HepG2 (cell line): ENCODE data around the gene SAP130. TPM values are rescaled to one million over a fixed set of nuclear protein-coding genes. Genes with fewer than 3 reads are reported as not detected.

ENCODE experiments used
- ATAC-seq: fragments of 200-7000 bp; cut with Tn5 transposase; 3 replicates; pipeline ENCODE4 v1.9.1; 2020; ENCODE audit warnings: mild to moderate bottlenecking, moderate library complexity
- BruUV-seq: library from RNA; stranded (reverse); fragments of 400-500 nt; replicated peaks from 2 replicates; lab custom pipeline; 2021; lab: Mats Ljungman, UMichigan
- CTCF ChIA-PET: fragments of 300-600 bp; formaldehyde crosslinking; extraction: SDS; loops from one replicate; lab custom pipeline; 2021; ENCODE audit warnings: low total read pairs, inconsistent platforms, low intra/inter-chr PET ratio; lab: Yijun Ruan, JAX
- POLR2A ChIA-PET: fragments of 350-600 bp; sonication (Branson Sonifier 250); formaldehyde crosslinking; loops from one replicate; lab custom pipeline; 2020; ENCODE audit warnings: antibody characterized with exemption, inconsistent platforms; lab: Yijun Ruan, JAX
- DNase-seq: peaks from one replicate; pipeline ENCODE4 v3.0.0-alpha.2; 2015; ENCODE audit warnings: low spot score
- FAIRE-seq: peaks from 3 replicates; lab custom pipeline; 2011; peaks lifted over from hg19 to GRCh38; lab: Jason Lieb, UNC
- H2AFZ ChIP-seq: one replicate; pipeline ENCODE4 v1.6.1; 2011; ENCODE audit warnings: low read length, inconsistent platforms
- H3K27ac ChIP-seq: fragments of 300-600 bp; 3 replicates; pipeline ENCODE4 v1.8.0; 2011; ENCODE audit warnings: mixed run types, mild to moderate bottlenecking, mixed read lengths, low read length, inconsistent platforms; ENCODE audit not compliant: insufficient read depth; ENCODE audit errors: extremely low read length
- H3K27me3 ChIP-seq, 2 experiments: fragments of 200-600 bp in 1 of 2; 2 replicates in 1 of 2; 3 replicates in 1 of 2; pipeline versions ENCODE4 v1.6.0 to v1.8.0; 2011; ENCODE audit warnings: low read length in 2 of 2, mild to moderate bottlenecking in 2 of 2, moderate library complexity in 2 of 2, inconsistent platforms in 1 of 2; ENCODE audit not compliant: insufficient read depth in 2 of 2, control insufficient read depth in 1 of 2
- H3K36me3 ChIP-seq, 2 experiments: fragments of 200-600 bp in 1 of 2; replicated peaks in 1 of 2; 2 replicates in 1 of 2; 3 replicates in 1 of 2; pipeline versions ENCODE4 v1.5.1 to v1.8.0; 2011; ENCODE audit warnings: low read length in 2 of 2, inconsistent platforms in 1 of 2; ENCODE audit not compliant: insufficient read depth in 2 of 2, control insufficient read depth in 1 of 2
- H3K4me1 ChIP-seq: 2 replicates; pipeline ENCODE4 v1.5.1; 2012; ENCODE audit warnings: low read length, inconsistent platforms; ENCODE audit not compliant: insufficient read depth
- H3K4me2 ChIP-seq: 2 replicates; pipeline ENCODE4 v1.6.0; 2011; ENCODE audit warnings: low read depth, low read length, inconsistent platforms
- H3K4me3 ChIP-seq, 3 experiments: fragments of 200-600 bp in 1 of 3; sonication (generic), shearing (Covaris generic) in 1 of 3; replicated peaks in 1 of 3; 2 replicates each; pipeline ENCODE4 v1.5.1; 2011 to 2016; ENCODE audit warnings: low read length in 3 of 3, inconsistent platforms in 2 of 3, low read depth in 2 of 3, mild to moderate bottlenecking in 2 of 3, control low read depth in 1 of 3, mixed read lengths in 1 of 3; ENCODE audit not compliant: insufficient read depth in 1 of 3
- H3K79me2 ChIP-seq: one replicate; pipeline ENCODE4 v1.6.1; 2011; ENCODE audit warnings: low read length, inconsistent platforms; ENCODE audit not compliant: insufficient read depth
- H3K9ac ChIP-seq: 2 replicates; pipeline ENCODE4 v1.6.0; 2011; ENCODE audit warnings: mild to moderate bottlenecking, low read depth, low read length, inconsistent platforms; ENCODE audit not compliant: insufficient read depth
- H3K9me3 ChIP-seq: 2 replicates; pipeline ENCODE4 v1.5.1; 2012; ENCODE audit warnings: mild to moderate bottlenecking, low read length
- H4K20me1 ChIP-seq: 2 replicates; pipeline ENCODE4 v1.6.0; 2011; ENCODE audit warnings: inconsistent platforms, mild to moderate bottlenecking, low read length, moderate library complexity; ENCODE audit not compliant: insufficient read depth
- GTF2F1 ChIP-seq: fragments of 150-350 bp; IDR thresholded peaks from 2 replicates; pipeline ENCODE4 v1.6.1; 2014; ENCODE audit warnings: low read length
- MXI1 ChIP-seq: IDR thresholded peaks from 3 replicates; pipeline ENCODE4 v1.6.1; 2012; ENCODE audit warnings: low read depth, low read length, inconsistent platforms, borderline replicate concordance
- NRL ChIP-seq: sonication (generic); formaldehyde crosslinking; IDR thresholded peaks from 2 replicates; pipeline ENCODE4 v1.5.0; 2020; ENCODE audit warnings: missing genetic modification reagents, mild to moderate bottlenecking, moderate library complexity, borderline replicate concordance
- SALL1 ChIP-seq: sonication (generic); formaldehyde crosslinking; IDR thresholded peaks from 2 replicates; pipeline ENCODE4 v1.8.0; 2022; ENCODE audit warnings: mild to moderate bottlenecking, missing genetic modification reagents
- TCF7 ChIP-seq: sonication (generic); IDR thresholded peaks from 2 replicates; pipeline ENCODE4 v1.6.1; 2016; ENCODE audit warnings: antibody characterized with exemption, low read depth
- ZNF256 ChIP-seq: sonication (generic); formaldehyde crosslinking; conservative IDR thresholded peaks from 2 replicates; pipeline ENCODE4 v1.4.0; 2020; ENCODE audit warnings: missing genetic modification reagents
- ZNF274 ChIP-seq: sonication (generic); formaldehyde crosslinking; IDR thresholded peaks from 2 replicates; pipeline ENCODE4 v1.5.1; 2020; ENCODE audit warnings: mild to moderate bottlenecking, missing genetic modification reagents
- WGBS: methylation state at CpG from one replicate; pipeline ENCODE4 v1.1.6; 2017; ENCODE audit warnings: low lambda C conversion rate; 5-methylcytosine and 5-hydroxymethylcytosine counted together
- in situ Hi-C: cut with HindIII; loops from 2 replicates; pipeline ENCODE4 v1.10.0; 2017; ENCODE audit warnings: low pct_unique_long_range_greater_than_20kb; ENCODE audit not compliant: extremely low pct_ligation_motif_present
- intact Hi-C: fragments of 100-400 bp; cut with micrococcal nuclease; formaldehyde crosslinking; loops from one replicate; pipeline ENCODE4 v1.10.0; 2022; ENCODE audit not compliant: unreplicated experiment
- polyA plus RNA-seq, 8 experiments: library from polyadenylated mRNA; depleted of rRNA in 3 of 8; stranded (reverse) in 7 of 8; unstranded in 1 of 8; fragments of >200 nt; fragmentation: Illumina TruSeq in 4 of 8; extraction: Trizol in 4 of 8; gene quantifications; 2 replicates each; pipeline versions ENCODE4 v1.2.1 to v1.2.3, GENCODE V29; 2011 to 2016; ENCODE audit warnings: low read depth in 4 of 8, missing spikeins in 1 of 8, mixed read lengths in 1 of 8; ENCODE audit not compliant: insufficient read depth in 1 of 8
- total RNA-seq, 5 experiments: library from RNA; depleted of rRNA; stranded (reverse); fragments of >200 nt; fragmentation: Illumina TruSeq; extraction: Trizol; gene quantifications; 2 replicates each; pipeline ENCODE4 v1.2.3, GENCODE V29; 2016; ENCODE audit warnings: low read depth in 1 of 5
- TF ChIP-seq, protein P1 (sequence below): sonication (generic); formaldehyde crosslinking; IDR thresholded peaks from 2 replicates; pipeline ENCODE4 v1.5.1; 2020; ENCODE audit warnings: mild to moderate bottlenecking, missing genetic modification reagents, borderline replicate concordance
- TF ChIP-seq, protein P2 (sequence below): sonication (generic); formaldehyde crosslinking; IDR thresholded peaks from 2 replicates; pipeline ENCODE4 v1.8.1; 2023; ENCODE audit warnings: missing genetic modification reagents, mild to moderate bottlenecking, borderline replicate concordance
- TF ChIP-seq, protein P3 (sequence below): IDR thresholded peaks from 2 replicates; pipeline ENCODE4 v1.6.1; 2016; ENCODE audit warnings: mild to moderate bottlenecking

Gene SAP130
- total and polyA plus RNA-seq, 2 of the 13 experiments (the other 11 are each of a cell fraction or from before 2014, with no cell fraction given): 11.1 to 18.6 TPM

DNA sequence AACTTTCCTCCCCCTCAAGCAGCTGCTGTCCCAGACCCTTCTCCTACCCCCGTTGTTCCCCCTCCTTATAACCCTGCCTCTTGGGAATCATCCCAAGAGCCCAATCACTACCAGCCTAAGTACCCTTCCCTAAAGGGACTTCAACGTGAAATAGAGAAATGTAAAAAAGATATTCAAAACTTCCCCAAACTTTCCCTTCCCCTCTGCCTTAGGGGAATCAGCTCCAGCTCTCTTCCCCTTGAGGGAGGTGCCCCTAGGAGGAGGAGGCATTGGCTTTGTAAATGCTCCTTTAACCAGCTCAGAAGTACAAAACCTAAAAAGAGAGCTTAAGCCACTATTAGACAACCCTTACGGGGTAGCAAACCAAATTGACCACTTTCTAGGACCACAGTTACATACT, 10.6 kb upstream of the SAP130 start (continued):
- TF ChIP-seq, protein P1, sequence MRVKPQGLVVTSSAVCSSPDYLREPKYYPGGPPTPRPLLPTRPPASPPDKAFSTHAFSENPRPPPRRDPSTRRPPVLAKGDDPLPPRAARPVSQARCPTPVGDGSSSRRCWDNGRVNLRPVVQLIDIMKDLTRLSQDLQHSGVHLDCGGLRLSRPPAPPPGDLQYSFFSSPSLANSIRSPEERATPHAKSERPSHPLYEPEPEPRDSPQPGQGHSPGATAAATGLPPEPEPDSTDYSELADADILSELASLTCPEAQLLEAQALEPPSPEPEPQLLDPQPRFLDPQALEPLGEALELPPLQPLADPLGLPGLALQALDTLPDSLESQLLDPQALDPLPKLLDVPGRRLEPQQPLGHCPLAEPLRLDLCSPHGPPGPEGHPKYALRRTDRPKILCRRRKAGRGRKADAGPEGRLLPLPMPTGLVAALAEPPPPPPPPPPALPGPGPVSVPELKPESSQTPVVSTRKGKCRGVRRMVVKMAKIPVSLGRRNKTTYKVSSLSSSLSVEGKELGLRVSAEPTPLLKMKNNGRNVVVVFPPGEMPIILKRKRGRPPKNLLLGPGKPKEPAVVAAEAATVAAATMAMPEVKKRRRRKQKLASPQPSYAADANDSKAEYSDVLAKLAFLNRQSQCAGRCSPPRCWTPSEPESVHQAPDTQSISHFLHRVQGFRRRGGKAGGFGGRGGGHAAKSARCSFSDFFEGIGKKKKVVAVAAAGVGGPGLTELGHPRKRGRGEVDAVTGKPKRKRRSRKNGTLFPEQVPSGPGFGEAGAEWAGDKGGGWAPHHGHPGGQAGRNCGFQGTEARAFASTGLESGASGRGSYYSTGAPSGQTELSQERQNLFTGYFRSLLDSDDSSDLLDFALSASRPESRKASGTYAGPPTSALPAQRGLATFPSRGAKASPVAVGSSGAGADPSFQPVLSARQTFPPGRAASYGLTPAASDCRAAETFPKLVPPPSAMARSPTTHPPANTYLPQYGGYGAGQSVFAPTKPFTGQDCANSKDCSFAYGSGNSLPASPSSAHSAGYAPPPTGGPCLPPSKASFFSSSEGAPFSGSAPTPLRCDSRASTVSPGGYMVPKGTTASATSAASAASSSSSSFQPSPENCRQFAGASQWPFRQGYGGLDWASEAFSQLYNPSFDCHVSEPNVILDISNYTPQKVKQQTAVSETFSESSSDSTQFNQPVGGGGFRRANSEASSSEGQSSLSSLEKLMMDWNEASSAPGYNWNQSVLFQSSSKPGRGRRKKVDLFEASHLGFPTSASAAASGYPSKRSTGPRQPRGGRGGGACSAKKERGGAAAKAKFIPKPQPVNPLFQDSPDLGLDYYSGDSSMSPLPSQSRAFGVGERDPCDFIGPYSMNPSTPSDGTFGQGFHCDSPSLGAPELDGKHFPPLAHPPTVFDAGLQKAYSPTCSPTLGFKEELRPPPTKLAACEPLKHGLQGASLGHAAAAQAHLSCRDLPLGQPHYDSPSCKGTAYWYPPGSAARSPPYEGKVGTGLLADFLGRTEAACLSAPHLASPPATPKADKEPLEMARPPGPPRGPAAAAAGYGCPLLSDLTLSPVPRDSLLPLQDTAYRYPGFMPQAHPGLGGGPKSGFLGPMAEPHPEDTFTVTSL (CRISPR knock-in tag): no peak

DNA sequence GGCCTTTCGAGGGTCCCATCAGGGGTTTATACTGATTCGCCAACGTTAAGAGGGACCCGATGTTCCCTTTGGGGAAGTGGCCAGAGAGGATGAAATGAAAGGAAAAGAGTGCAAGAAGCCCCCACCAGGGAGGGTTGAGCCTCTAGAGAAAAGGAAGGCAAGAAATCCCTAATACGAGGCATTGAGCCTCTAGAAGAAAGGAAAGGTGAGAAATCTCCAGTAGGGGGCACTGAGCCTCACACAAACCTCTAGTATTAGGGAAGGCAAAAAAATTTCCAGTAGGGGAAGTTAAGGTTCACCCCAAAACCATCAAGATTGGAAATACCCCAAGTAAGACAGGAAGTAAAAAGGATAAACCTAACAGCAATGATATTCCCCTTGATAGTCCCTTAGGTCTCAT, 9.8 kb upstream of the SAP130 start:
- Histone ChIP-seq H3K9ac (no peak overlapping the region), H3K4me1 (no peaks in the 10 kb centered on the region), H3K27ac (no peak overlapping the region), H3K79me2 (no peaks in the 10 kb centered on the region), H4K20me1 (no peaks in the 10 kb centered on the region), H3K27me3 (peaks cover 2 to 34% of the 10 kb centered on the region in 2 experiments; a peak in 4 of 5 replicates), H3K9me3 (peaks cover 40% of the 10 kb centered on the region), H2AFZ (no peak overlapping the region), H3K4me3 (no peak overlapping the region), H3K4me2 (no peak overlapping the region), H3K36me3 (no peaks in the 10 kb centered on the region)
- DNase-seq (no peak), ATAC-seq (no peak), FAIRE-seq (no peak)
- TF ChIP-seq, protein P2, sequence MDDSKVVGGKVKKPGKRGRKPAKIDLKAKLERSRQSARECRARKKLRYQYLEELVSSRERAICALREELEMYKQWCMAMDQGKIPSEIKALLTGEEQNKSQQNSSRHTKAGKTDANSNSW: no peak
- TF ChIP-seq SALL1 (CRISPR knock-in tag) (no peak), MXI1 (no peak), NRL (CRISPR knock-in tag) (no peak), ZNF274 (CRISPR knock-in tag) (no peak), TCF7 (no peak), GTF2F1 (no peak), ZNF256 (no peak)
- TF ChIP-seq, protein P3, sequence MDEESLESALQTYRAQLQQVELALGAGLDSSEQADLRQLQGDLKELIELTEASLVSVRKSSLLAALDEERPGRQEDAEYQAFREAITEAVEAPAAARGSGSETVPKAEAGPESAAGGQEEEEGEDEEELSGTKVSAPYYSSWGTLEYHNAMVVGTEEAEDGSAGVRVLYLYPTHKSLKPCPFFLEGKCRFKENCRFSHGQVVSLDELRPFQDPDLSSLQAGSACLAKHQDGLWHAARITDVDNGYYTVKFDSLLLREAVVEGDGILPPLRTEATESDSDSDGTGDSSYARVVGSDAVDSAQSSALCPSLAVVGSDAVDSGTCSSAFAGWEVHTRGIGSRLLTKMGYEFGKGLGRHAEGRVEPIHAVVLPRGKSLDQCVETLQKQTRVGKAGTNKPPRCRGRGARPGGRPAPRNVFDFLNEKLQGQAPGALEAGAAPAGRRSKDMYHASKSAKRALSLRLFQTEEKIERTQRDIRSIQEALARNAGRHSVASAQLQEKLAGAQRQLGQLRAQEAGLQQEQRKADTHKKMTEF (CRISPR knock-in tag): no peak
- intact Hi-C loops (no loop called here), in situ Hi-C loops (no loop called here)
- ChIA-PET POLR2A (no interaction called here), CTCF (no interaction called here)
- WGBS: 19% methylated on average over 5 of the region's 5 CpGs
- BruUV-seq: no TSS peak
